Measurements from ENCODE around the gene DIO3. TPM values are rescaled to one million over a fixed set of nuclear protein-coding genes. Genes with fewer than 3 reads are reported as not detected.

DIO3 gene
- total RNA-seq, 1 donor from 2014 or later: 1.9 TPM

DNA sequence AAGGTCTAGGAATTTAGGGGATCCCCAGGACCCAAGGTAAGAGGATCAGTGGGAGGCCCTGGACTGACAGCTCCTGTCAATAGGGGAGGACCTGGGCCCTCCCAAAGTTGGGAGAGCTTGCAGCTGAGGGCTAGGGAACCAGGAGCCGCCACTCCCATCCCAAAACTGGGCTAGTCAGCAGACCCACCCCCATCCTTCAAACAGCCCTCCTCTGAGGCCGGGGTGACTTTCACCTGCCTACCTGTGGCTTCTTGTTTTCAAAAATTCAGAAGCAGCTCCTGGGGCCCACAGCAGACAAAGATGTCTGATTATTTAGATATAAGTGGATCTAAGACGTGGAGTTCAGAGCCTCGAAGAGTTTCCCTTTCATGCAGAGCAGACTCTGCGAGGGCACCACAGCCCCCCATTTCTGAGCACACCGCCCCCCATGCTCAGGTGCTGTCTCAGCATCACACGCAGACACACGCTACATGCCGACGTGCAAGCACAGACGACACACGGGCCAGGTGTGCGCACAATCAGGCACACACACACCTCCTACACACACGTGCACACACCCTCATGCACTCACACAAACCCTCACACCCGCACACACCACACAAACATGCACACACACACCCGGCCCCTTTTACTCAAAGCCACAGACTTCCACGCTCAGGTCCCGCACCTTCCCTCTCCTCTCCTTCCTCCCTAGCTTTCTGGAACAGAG lies 21.9 kb downstream of the DIO3 start:
- Histone ChIP-seq H3K27ac (no peak overlapping the region), H3K9me3 (no peaks in the 10 kb centered on the region), H3K27me3 (ENCODE audit: low read depth) (peaks cover 7% of the 10 kb centered on the region), H3K4me1 (no peaks in the 10 kb centered on the region), H3K36me3 (no peaks in the 10 kb centered on the region), H3K4me3 (no peak overlapping the region)
- intact Hi-C loops (cut with DNase I): no loop called here
- TF ChIP-seq, protein P1, sequence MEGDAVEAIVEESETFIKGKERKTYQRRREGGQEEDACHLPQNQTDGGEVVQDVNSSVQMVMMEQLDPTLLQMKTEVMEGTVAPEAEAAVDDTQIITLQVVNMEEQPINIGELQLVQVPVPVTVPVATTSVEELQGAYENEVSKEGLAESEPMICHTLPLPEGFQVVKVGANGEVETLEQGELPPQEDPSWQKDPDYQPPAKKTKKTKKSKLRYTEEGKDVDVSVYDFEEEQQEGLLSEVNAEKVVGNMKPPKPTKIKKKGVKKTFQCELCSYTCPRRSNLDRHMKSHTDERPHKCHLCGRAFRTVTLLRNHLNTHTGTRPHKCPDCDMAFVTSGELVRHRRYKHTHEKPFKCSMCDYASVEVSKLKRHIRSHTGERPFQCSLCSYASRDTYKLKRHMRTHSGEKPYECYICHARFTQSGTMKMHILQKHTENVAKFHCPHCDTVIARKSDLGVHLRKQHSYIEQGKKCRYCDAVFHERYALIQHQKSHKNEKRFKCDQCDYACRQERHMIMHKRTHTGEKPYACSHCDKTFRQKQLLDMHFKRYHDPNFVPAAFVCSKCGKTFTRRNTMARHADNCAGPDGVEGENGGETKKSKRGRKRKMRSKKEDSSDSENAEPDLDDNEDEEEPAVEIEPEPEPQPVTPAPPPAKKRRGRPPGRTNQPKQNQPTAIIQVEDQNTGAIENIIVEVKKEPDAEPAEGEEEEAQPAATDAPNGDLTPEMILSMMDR (IDR thresholded peaks at IDR 0.05): no peak
- DNase-seq (no peak), ATAC-seq (no peak)

DNA sequence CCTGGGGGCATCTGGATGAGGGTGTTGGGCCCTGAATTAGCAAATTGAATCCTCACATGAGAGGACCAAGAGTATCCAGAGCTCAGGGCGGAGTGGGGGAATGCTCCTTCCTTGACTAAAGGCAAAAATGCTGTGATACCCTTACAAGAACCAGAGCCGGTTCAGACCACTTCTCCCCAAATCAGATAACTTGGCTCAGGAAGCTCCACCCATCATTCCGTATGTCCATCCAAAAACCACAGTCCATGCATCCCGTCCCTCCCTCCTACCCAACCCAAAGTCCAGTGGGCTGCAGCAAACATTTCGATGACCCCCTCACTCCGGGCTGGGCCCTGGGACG lies 22.4 kb downstream of the DIO3 start:
- intact Hi-C loops (cut with DNase I): no loop called here
- no peak overlapping the region for H3K4me3 ChIP-seq
- H3K27ac ChIP-seq: no peak overlapping the region
- peaks cover 7% of the 10 kb centered on the region for H3K27me3 ChIP-seq (ENCODE audit: low read depth)
- ATAC-seq (no peak), DNase-seq (no peak)
- no peaks in the 10 kb centered on the region for H3K36me3 ChIP-seq
- TF ChIP-seq, protein P1 (IDR thresholded peaks at IDR 0.05): no peak
- no peaks in the 10 kb centered on the region for H3K9me3 ChIP-seq
- no peaks in the 10 kb centered on the region for H3K4me1 ChIP-seq

DNA sequence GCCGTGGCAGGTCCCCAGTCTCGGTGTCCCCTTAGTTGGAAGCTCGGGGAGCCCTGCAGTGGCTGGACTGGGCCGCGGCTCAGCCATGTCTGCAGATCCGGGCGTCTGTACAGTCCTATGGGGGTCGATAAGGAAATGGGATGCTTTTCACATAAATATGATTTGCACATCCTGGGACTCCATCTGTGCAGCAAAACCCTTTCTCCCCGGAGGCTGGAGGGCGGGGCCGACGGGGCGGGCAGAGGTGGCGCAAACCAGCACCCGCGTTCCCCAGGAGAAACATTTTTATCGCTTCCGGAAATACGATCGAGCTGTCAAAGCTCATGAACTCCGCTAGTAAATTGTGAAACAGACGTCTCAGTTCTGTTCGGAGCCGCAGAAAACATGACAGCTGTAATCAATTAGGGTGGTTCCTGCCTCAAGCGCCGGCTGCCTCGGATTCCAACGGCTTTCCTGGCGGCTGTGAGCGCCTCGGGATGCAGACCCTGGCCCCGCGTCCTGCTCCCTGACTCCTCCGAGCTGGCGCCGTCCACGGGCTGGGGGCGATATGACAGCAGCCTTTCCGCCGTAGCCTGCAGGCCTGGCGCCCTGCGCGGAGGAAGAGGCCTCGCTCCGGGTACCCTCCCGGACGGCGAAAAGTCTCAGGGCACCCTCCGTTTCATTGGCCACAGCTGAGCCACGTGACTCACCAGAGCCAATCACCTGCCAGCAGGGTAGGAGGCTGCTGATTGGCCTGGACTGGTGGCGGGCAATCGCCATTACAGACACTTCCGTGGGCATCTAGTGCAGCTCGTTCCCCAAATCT lies 23.0 kb downstream of the DIO3 start:
- Histone ChIP-seq H3K9me3 (no peaks in the 10 kb centered on the region), H3K36me3 (no peaks in the 10 kb centered on the region), H3K27me3 (ENCODE audit: low read depth) (peaks cover 5% of the 10 kb centered on the region), H3K27ac (no peak overlapping the region), H3K4me1 (no peaks in the 10 kb centered on the region), H3K4me3 (no peak overlapping the region)
- intact Hi-C loops (cut with DNase I): no loop called here
- ATAC-seq: no peak
- no peak for DNase-seq
- TF ChIP-seq, protein P1 (IDR thresholded peaks at IDR 0.05): no peak

DNA sequence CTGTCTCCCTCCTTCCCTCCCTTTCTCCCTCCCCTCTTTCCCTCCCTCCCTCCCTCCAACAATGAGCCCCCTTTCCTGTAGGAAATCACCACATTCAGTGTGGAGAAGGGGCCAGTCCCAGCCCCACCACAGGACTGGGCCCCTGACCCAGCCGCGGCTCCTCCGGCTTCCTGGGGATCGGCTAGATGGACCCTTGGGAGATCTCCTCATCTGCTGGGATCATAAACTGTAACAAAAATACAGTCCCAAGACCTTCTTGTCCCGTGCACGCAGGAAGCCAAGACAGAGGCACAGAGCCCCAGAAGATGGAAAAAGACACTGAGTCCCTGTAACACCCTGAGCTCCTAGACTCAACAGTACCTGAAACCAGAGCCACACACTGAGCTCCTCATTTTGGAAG lies 23.9 kb downstream of the DIO3 start:
- Histone ChIP-seq H3K27me3 (ENCODE audit: low read depth) (no peaks in the 10 kb centered on the region), H3K9me3 (no peaks in the 10 kb centered on the region), H3K36me3 (no peaks in the 10 kb centered on the region), H3K4me1 (no peaks in the 10 kb centered on the region), H3K4me3 (no peak overlapping the region), H3K27ac (no peak overlapping the region)
- no peak for ATAC-seq
- DNase-seq: no peak
- intact Hi-C loops (cut with DNase I): no loop called here
- TF ChIP-seq, protein P1 (IDR thresholded peaks at IDR 0.05): no peak

- DNase-seq (no peak), ATAC-seq (no peak)
- TF ChIP-seq, protein P1 (IDR thresholded peaks at IDR 0.05): no peak
- Histone ChIP-seq H3K27me3 (ENCODE audit: low read depth) (no peaks in the 10 kb centered on the region), H3K27ac (no peak overlapping the region), H3K4me1 (no peaks in the 10 kb centered on the region), H3K9me3 (no peaks in the 10 kb centered on the region), H3K36me3 (no peaks in the 10 kb centered on the region), H3K4me3 (no peak overlapping the region)
- intact Hi-C loops (cut with DNase I): no loop called here
Measured at GRCh38 chr14:101586531-101587430, 25.5 kb downstream of the DIO3 start.
